ENCODE results near the gene PARP1. TPM values are rescaled to one million over a fixed set of nuclear protein-coding genes. Genes with fewer than 3 reads are reported as not detected.

Gene PARP1
- total and polyA plus RNA-seq, 2 donors (not counting 1 experiment from before 2014, with no cell fraction given) = 118 to 180 TPM

DNA sequence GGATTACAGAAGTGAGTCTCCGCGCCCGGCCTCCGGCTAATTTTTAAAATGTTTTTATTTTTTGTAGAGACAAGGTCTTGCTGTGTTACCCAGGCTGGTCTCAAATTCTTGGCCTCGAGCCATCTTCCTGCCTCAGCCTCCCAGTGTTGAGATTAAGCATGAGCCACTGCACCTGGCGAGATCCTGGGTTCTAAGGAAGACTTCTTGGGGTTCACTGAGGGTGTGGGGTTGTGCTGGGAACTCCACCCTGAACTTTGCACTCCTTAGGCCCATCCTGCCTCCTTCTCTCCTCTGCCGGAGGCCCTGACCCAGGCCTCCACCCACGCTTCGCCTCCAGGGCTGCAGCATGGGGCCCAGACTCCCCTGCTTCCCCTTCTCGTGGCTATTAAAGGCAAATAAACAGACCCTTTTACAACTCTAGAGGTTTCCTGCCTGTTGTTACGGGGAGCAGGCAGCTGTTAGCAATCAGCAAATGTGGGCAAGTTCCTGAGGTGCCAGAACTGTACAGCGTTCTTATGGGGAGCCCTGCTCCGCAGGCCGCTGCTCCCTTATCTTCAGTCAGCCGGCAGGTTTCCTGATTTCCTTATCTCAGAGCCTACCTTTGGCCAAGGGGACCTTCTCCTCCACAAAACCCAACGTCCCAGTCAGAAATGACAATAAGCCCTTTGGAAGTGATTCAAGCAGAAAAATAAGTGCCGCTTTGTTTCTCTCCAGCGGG lies 57.9 kb downstream of the PARP1 start:
- H3K4me2 ChIP-seq (replicated peaks; ENCODE audit: low read depth, low read length, poor library complexity, severe bottlenecking) = peak overlapping the region; percentile 55
- H3K4me3 Mint-ChIP-seq = peak overlapping the region; percentile 20
- POLR2A ChIA-PET = no interaction called here
- H2AFZ ChIP-seq (ENCODE audit: insufficient read depth, low read depth, low read length, poor library complexity, severe bottlenecking) = peak overlapping the region; percentile 64
- H3K9ac ChIP-seq (ENCODE audit: low read length) = no peak overlapping the region
- H3K4me1 Mint-ChIP-seq = peaks cover 39% of the 10 kb centered on the region
- peaks cover 19 to 47% of the 10 kb centered on the region in 2 donors for H3K4me1 ChIP-seq (ENCODE audit: control insufficient read depth in 2 of 2, insufficient read depth in 2 of 2, low read length in 2 of 2)
- WGBS (ENCODE audit: insufficient coverage) = 23% methylated on average over 16 of the region's 18 CpGs
- no peaks in the 10 kb centered on the region for H4K20me1 ChIP-seq (ENCODE audit: control insufficient read depth, insufficient read depth, low read length, poor library complexity, severe bottlenecking)
- no peaks in the 10 kb centered on the region for H3K79me2 ChIP-seq (ENCODE audit: control insufficient read depth, insufficient read depth, low read length)
- H3K27ac Mint-ChIP-seq = peak overlapping the region; percentile 38
- intact Hi-C loops (cut with micrococcal nuclease) = no loop called here
- peaks cover 0 to 3% (median 0%) of the 10 kb centered on the region in 3 donors for H3K9me3 ChIP-seq (ENCODE audit: control extremely low read depth in 1 of 3, control insufficient read depth in 2 of 3, insufficient read depth in 1 of 3, low read length in 2 of 3)
- TF ChIP-seq, protein P1, sequence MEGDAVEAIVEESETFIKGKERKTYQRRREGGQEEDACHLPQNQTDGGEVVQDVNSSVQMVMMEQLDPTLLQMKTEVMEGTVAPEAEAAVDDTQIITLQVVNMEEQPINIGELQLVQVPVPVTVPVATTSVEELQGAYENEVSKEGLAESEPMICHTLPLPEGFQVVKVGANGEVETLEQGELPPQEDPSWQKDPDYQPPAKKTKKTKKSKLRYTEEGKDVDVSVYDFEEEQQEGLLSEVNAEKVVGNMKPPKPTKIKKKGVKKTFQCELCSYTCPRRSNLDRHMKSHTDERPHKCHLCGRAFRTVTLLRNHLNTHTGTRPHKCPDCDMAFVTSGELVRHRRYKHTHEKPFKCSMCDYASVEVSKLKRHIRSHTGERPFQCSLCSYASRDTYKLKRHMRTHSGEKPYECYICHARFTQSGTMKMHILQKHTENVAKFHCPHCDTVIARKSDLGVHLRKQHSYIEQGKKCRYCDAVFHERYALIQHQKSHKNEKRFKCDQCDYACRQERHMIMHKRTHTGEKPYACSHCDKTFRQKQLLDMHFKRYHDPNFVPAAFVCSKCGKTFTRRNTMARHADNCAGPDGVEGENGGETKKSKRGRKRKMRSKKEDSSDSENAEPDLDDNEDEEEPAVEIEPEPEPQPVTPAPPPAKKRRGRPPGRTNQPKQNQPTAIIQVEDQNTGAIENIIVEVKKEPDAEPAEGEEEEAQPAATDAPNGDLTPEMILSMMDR (IDR thresholded peaks at IDR 0.05) = no peak
- TF ChIP-seq EZH2 (IDR thresholded peaks at IDR 0.05; ENCODE audit: borderline replicate concordance, insufficient read depth, low read depth, low read length, poor library complexity, severe bottlenecking) = no peak
- no peak overlapping the region for H3K4me3 ChIP-seq (ENCODE audit: control extremely low read depth in 1 of 5, extremely low read depth in 1 of 5, insufficient read depth in 1 of 5, low read depth in 2 of 5, low read length in 4 of 5)
- CTCF ChIA-PET = interaction anchor here (1.8 kb wide), 1 partner anchor 17 kb away, joined by 8 read pairs; no protein-coding TSS in a partner anchor
- DNase-seq (peak; percentile 42), ATAC-seq (ENCODE audit: low read depth) (peak; percentile 56)
- H3K9me3 Mint-ChIP-seq (ENCODE audit: insufficient read depth) = no peaks in the 10 kb centered on the region
- H3K27me3 ChIP-seq (replicated peaks in 1 of 4; ENCODE audit: control extremely low read depth in 1 of 4, control insufficient read depth in 3 of 4, insufficient read depth in 4 of 4, low read length in 3 of 4) = no peaks in the 10 kb centered on the region
- H3K27ac ChIP-seq (ENCODE audit: low read length in 2 of 2) = no peak overlapping the region
- H3K36me3 ChIP-seq (replicated peaks in 1 of 2; ENCODE audit: control extremely low read depth in 1 of 2, control insufficient read depth in 1 of 2, extremely low read depth in 1 of 2, insufficient read depth in 2 of 2, low read length in 1 of 2) = no peaks in the 10 kb centered on the region
- H3K27me3 Mint-ChIP-seq = no peaks in the 10 kb centered on the region

DNA sequence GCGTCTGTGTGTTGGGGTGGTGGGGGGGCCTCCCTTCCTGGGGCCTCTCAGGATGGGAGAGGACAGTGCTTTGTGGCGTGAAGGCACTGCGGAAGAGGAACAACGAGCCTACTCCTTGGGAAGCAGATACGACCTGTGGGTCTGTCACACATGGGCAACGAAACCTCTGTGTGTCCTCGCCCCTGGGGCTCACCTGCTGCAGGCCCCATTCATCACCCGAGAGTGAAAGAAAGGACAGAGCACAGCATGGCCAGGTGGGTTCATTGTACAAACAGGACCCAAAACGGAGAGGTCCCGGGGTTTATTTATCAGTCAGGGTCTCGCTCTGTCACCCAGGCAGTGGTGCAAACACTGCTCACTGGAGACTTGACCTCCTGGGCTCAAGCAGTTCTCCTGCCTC lies 58.8 kb downstream of the PARP1 start:
- no peak overlapping the region for H3K4me3 ChIP-seq (ENCODE audit: control extremely low read depth in 1 of 5, extremely low read depth in 1 of 5, insufficient read depth in 1 of 5, low read depth in 2 of 5, low read length in 4 of 5)
- Mint-ChIP-seq H3K4me1 (peaks cover 42% of the 10 kb centered on the region), H3K9me3 (ENCODE audit: insufficient read depth) (no peaks in the 10 kb centered on the region), H3K4me3 (no peak overlapping the region), H3K27me3 (no peaks in the 10 kb centered on the region), H3K27ac (no peak overlapping the region)
- ChIA-PET CTCF (interaction anchor here (0.9 to 1.8 kb wide), 2 partner anchors 16 to 170 kb away, joined by 3 to 8 read pairs; no protein-coding TSS in a partner anchor), POLR2A (no interaction called here)
- H3K9me3 ChIP-seq (ENCODE audit: control extremely low read depth in 1 of 3, control insufficient read depth in 2 of 3, insufficient read depth in 1 of 3, low read length in 2 of 3) = peaks cover 0 to 3% (median 0%) of the 10 kb centered on the region in 3 donors
- DNase-seq (no peak), ATAC-seq (ENCODE audit: low read depth) (no peak)
- no peaks in the 10 kb centered on the region for H3K27me3 ChIP-seq (replicated peaks in 1 of 4; ENCODE audit: control extremely low read depth in 1 of 4, control insufficient read depth in 3 of 4, insufficient read depth in 4 of 4, low read length in 3 of 4)
- H3K9ac ChIP-seq (ENCODE audit: low read length) = no peak overlapping the region
- no peak overlapping the region for H3K27ac ChIP-seq (ENCODE audit: low read length in 2 of 2)
- WGBS (ENCODE audit: insufficient coverage) = 64% methylated on average over 11 of the region's 11 CpGs
- TF ChIP-seq EZH2 (IDR thresholded peaks at IDR 0.05; ENCODE audit: borderline replicate concordance, insufficient read depth, low read depth, low read length, poor library complexity, severe bottlenecking) = no peak
- TF ChIP-seq, protein P1 (IDR thresholded peaks at IDR 0.05) = no peak
- H3K79me2 ChIP-seq (ENCODE audit: control insufficient read depth, insufficient read depth, low read length) = no peaks in the 10 kb centered on the region
- H2AFZ ChIP-seq (ENCODE audit: insufficient read depth, low read depth, low read length, poor library complexity, severe bottlenecking) = peak overlapping the region; percentile 16
- H4K20me1 ChIP-seq (ENCODE audit: control insufficient read depth, insufficient read depth, low read length, poor library complexity, severe bottlenecking) = no peaks in the 10 kb centered on the region
- H3K4me1 ChIP-seq (ENCODE audit: control insufficient read depth in 2 of 2, insufficient read depth in 2 of 2, low read length in 2 of 2) = peaks cover 26 to 46% of the 10 kb centered on the region in 2 donors
- no peaks in the 10 kb centered on the region for H3K36me3 ChIP-seq (replicated peaks in 1 of 2; ENCODE audit: control extremely low read depth in 1 of 2, control insufficient read depth in 1 of 2, extremely low read depth in 1 of 2, insufficient read depth in 2 of 2, low read length in 1 of 2)
- intact Hi-C loops (cut with micrococcal nuclease) = no loop called here
- no peak overlapping the region for H3K4me2 ChIP-seq (replicated peaks; ENCODE audit: low read depth, low read length, poor library complexity, severe bottlenecking)
